Endothelial cell (in vitro differentiated cells): ENCODE measurements around the gene IGSF11. TPM values are rescaled to one million over a fixed set of nuclear protein-coding genes. Genes with fewer than 3 reads are reported as not detected.

ENCODE experiments used
- DNase-seq: peaks from one replicate; pipeline ENCODE4 v3.0.0; 2021; ENCODE audit warnings: low spot score
- H3K27ac Mint-ChIP-seq: one replicate; pipeline ENCODE4 v1.8.0; 2021; ENCODE audit warnings: mixed read lengths, inconsistent platforms; ENCODE audit not compliant: unreplicated experiment
- H3K27me3 Mint-ChIP-seq: one replicate; pipeline ENCODE4 v1.8.0; 2021; ENCODE audit warnings: mild to moderate bottlenecking, moderate library complexity, mixed read lengths, inconsistent platforms; ENCODE audit not compliant: unreplicated experiment
- H3K36me3 Mint-ChIP-seq: one replicate; pipeline ENCODE4 v1.8.0; 2021; ENCODE audit warnings: mild to moderate bottlenecking, low read depth, mixed read lengths, inconsistent platforms; ENCODE audit not compliant: unreplicated experiment
- H3K4me1 Mint-ChIP-seq: one replicate; pipeline ENCODE4 v1.8.0; 2021; ENCODE audit warnings: mild to moderate bottlenecking, mixed read lengths, inconsistent platforms; ENCODE audit not compliant: unreplicated experiment
- H3K4me3 Mint-ChIP-seq: one replicate; pipeline ENCODE4 v1.8.0; 2021; ENCODE audit warnings: mild to moderate bottlenecking, mixed read lengths, inconsistent platforms; ENCODE audit not compliant: unreplicated experiment
- H3K9me3 Mint-ChIP-seq: one replicate; pipeline ENCODE4 v1.8.0; 2021; ENCODE audit warnings: mixed read lengths, inconsistent platforms; ENCODE audit not compliant: unreplicated experiment
- total RNA-seq: library from RNA; stranded (reverse); fragmentation: NEBNext Ultra II Directional; extraction: Animal tissue kit (Norgen Biotek cat#: 25700); gene quantifications from one replicate; pipeline ENCODE4 v1.2.1, GENCODE V29; 2021; ENCODE audit not compliant: unreplicated experiment
- TF ChIP-seq, protein P1 (sequence below): fragments of 200-600 bp; sonication (generic); IDR thresholded peaks from one replicate; pipeline ENCODE4 v1.5.0; 2021; ENCODE audit warnings: antibody characterized with exemption; ENCODE audit not compliant: unreplicated experiment

IGSF11 gene
- total RNA-seq, 1 donor from 2014 or later, result 0.18 TPM

DNA sequence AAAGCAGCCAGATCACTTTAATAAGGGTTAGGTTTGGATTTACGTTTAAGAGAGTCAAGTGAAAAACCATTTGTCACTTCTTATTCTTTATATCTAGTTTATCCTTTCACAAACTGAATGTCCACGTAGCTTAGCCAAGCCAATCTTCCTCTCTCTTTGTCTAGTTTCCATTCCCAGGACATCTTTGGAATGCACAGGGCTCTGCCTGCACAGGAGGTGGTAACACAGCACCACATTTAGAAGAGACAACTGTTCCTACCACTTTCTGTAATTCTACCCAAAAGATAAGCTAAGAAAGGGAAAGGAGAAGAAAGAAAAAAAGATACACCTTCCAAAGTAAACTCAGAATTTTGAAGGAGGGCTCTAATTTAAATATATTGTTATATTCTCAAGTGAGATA, 67.9 kb downstream of the IGSF11 start:
- Mint-ChIP-seq H3K4me3 (no peak overlapping the region), H3K4me1 (no peaks in the 10 kb centered on the region), H3K9me3 (no peaks in the 10 kb centered on the region), H3K27me3 (no peaks in the 10 kb centered on the region), H3K27ac (no peak overlapping the region), H3K36me3 (no peaks in the 10 kb centered on the region)
- TF ChIP-seq, protein P1, sequence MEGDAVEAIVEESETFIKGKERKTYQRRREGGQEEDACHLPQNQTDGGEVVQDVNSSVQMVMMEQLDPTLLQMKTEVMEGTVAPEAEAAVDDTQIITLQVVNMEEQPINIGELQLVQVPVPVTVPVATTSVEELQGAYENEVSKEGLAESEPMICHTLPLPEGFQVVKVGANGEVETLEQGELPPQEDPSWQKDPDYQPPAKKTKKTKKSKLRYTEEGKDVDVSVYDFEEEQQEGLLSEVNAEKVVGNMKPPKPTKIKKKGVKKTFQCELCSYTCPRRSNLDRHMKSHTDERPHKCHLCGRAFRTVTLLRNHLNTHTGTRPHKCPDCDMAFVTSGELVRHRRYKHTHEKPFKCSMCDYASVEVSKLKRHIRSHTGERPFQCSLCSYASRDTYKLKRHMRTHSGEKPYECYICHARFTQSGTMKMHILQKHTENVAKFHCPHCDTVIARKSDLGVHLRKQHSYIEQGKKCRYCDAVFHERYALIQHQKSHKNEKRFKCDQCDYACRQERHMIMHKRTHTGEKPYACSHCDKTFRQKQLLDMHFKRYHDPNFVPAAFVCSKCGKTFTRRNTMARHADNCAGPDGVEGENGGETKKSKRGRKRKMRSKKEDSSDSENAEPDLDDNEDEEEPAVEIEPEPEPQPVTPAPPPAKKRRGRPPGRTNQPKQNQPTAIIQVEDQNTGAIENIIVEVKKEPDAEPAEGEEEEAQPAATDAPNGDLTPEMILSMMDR, result no peak
- no peak for DNase-seq

DNA sequence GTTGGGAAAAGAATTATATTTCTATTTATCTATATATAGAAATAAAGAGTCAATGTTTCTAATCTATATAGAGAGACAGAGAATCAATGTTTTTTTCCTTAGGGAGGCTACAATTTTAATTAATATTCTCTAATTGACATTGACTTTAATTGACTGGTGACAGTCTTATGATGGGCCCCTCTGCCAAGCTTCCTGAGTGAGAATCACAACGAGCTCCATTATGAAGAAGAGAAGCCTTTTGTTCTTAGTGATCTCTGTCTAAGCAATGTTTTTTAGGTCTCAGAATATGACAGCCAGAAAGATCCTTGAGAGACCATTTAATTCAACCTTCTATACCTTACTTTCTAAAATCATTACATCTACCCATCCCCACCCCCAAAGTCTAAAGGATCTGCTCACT, 70.9 kb downstream of the IGSF11 start:
- no peaks in the 10 kb centered on the region for H3K36me3 Mint-ChIP-seq

DNA sequence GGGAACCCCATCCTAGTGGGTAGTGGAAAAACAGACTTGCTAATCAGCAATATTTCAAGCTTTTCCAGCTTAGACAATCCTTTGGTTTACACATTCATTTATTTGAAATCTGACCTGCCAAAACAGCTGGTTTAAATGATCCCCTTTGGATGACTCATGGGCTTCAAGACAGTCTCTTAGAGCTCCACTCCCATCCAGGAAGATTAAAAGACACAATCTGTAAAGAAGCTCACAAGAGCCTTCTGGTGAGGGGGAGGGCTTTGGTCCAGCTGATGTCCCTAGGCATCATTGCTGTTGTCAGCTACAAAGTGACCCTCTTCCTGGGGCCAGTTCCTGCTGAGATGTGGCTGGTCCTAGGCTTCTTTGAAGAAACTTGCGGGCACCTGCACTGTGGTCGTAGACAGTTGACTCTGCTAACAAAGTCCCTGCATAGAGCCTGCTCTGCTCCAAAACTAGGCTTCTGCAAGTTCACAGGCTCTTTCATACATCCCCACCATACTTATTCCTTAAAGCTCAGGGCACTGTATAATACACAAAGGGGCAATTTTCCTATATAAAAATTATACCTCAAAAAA, 73.7 kb downstream of the IGSF11 start:
- Mint-ChIP-seq H3K36me3 (no peaks in the 10 kb centered on the region), H3K27me3 (no peaks in the 10 kb centered on the region), H3K27ac (no peak overlapping the region), H3K4me1 (no peaks in the 10 kb centered on the region), H3K9me3 (no peaks in the 10 kb centered on the region), H3K4me3 (no peak overlapping the region)
- DNase-seq, result no peak
- TF ChIP-seq, protein P1, result no peak

More for the DNA sequence above, 70.9 kb downstream of the IGSF11 start:
- no peak for DNase-seq
- H3K9me3 Mint-ChIP-seq, result no peaks in the 10 kb centered on the region
- H3K4me1 Mint-ChIP-seq, result no peaks in the 10 kb centered on the region
- H3K4me3 Mint-ChIP-seq, result no peak overlapping the region
- no peaks in the 10 kb centered on the region for H3K27me3 Mint-ChIP-seq
- TF ChIP-seq, protein P1, result no peak
- H3K27ac Mint-ChIP-seq, result no peak overlapping the region

DNA sequence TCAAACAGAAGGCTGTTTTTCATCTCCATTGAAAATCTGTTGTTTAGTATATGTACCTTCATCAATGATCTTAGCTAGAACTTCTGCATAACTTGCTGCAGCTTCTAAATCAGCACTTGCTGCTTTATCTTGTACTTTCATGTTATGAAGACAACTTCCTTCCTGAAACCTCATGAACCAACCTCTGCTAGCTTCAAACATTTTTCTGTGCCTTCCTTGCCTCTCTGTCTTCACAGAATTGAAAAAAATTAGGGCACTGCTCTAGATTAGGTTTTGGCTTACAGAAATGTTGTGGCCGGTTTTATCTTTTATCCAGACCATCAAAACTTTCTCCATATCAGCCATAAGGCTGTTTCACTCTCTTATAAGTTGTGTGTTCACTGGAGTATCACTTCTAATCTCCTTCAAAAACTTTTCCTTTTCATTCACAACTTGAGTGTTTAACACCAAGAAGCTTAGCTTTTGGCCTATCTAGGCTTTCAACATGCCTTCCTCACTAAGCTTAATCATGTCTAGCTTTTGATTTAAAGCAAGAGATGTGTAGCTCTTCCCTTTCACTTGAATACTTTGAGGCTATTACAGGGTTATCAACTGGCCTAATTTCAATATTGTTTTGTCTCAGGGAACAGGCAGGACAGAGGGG, 78.6 kb downstream of the IGSF11 start:
- H3K27me3 Mint-ChIP-seq, result no peaks in the 10 kb centered on the region
- H3K36me3 Mint-ChIP-seq, result no peaks in the 10 kb centered on the region
- TF ChIP-seq, protein P1, result no peak
- H3K27ac Mint-ChIP-seq, result no peak overlapping the region
- no peak for DNase-seq
- H3K9me3 Mint-ChIP-seq, result no peaks in the 10 kb centered on the region
- H3K4me3 Mint-ChIP-seq, result no peak overlapping the region
- no peaks in the 10 kb centered on the region for H3K4me1 Mint-ChIP-seq

DNA sequence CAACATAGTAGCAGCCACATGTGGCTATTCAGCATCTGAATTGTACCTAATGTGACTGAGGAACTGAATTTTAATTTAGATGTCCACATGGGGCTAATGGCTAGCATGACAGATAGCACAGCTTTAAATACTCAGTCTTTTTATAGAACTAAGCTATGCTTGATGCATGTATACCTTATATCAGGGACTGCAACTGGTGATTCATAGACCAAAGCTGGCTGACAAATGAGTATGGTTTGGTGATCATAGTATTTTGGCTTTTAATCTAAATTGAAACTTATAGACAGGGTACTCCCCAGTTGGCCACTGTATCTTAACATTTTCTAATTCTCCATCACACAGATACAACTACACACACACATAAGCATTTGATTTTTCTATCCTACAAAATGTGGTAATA, 83.6 kb downstream of the IGSF11 start:
- Mint-ChIP-seq H3K9me3 (no peaks in the 10 kb centered on the region), H3K27ac (no peak overlapping the region), H3K27me3 (no peaks in the 10 kb centered on the region), H3K4me3 (no peak overlapping the region), H3K4me1 (peaks cover 2% of the 10 kb centered on the region), H3K36me3 (no peaks in the 10 kb centered on the region)
- no peak for DNase-seq
- TF ChIP-seq, protein P1, result no peak
